NCI-H2227 (cell line): ENCODE measurements around the gene WIPI1.
"Not testable (repeated sequence)": the region's sequence is repeated elsewhere in the genome, so short reads cannot be mapped to it uniquely, and the experiment has no call there.

Experiments used
- DNase-seq: peaks from one replicate; lab custom pipeline; 2025; ENCODE audit not compliant: unreplicated experiment; lab: John Stamatoyannopoulos, UW

WIPI1 gene

GRCh38 chr17:68418876-68419275 lies 38.4 kb downstream of the WIPI1 start:
- no peak for DNase-seq

- DNase-seq, result no peak
Measured at GRCh38 chr17:68417317-68417716, 40.0 kb downstream of the WIPI1 start.

- DNase-seq, result not testable (repeated sequence)
Measured at GRCh38 chr17:68414901-68415300, 42.4 kb downstream of the WIPI1 start.

GRCh38 chr17:68413597-68414560 lies 43.4 kb downstream of the WIPI1 start:
- peak; percentile 43 for DNase-seq

GRCh38 chr17:68407656-68408055 lies 49.6 kb downstream of the WIPI1 start:
- DNase-seq, result not testable (repeated sequence)

- not testable (repeated sequence) for DNase-seq
Measured at GRCh38 chr17:68403837-68404236, 53.5 kb downstream of the WIPI1 start.

GRCh38 chr17:68403122-68403521 lies 54.2 kb downstream of the WIPI1 start:
- DNase-seq, result no peak

- DNase-seq, result no peak
Measured at GRCh38 chr17:68401288-68401687, 56.0 kb downstream of the WIPI1 start.

GRCh38 chr17:68400404-68400735 lies 56.9 kb downstream of the WIPI1 start:
- DNase-seq, result no peak

- DNase-seq, result no peak
Measured at GRCh38 chr17:68399638-68400403, 57.5 kb downstream of the WIPI1 start.

GRCh38 chr17:68398691-68399637 lies 58.3 kb downstream of the WIPI1 start:
- DNase-seq, result peak; percentile 38

GRCh38 chr17:68397108-68397536 lies 60.2 kb downstream of the WIPI1 start:
- DNase-seq, result no peak

GRCh38 chr17:68396226-68397107 lies 60.8 kb downstream of the WIPI1 start:
- no peak for DNase-seq

GRCh38 chr17:68394608-68395331 lies 62.5 kb downstream of the WIPI1 start:
- DNase-seq, result no peak

GRCh38 chr17:68391561-68392268 lies 65.6 kb downstream of the WIPI1 start:
- DNase-seq, result no peak

- DNase-seq, result no peak
Measured at GRCh38 chr17:68390888-68391545, 66.3 kb downstream of the WIPI1 start.

- DNase-seq, result no peak
Measured at GRCh38 chr17:68389041-68389440, 68.3 kb downstream of the WIPI1 start.
